Activated CD8-positive, alpha-beta memory T cell treated with anti-CD3 and anti-CD28 coated beads for 48 hours (primary cell): ENCODE results near the gene STXBP2.

Source experiments
- DNase-seq, 3 experiments: peaks; one replicate each; pipeline ENCODE4 v3.0.0-alpha.2; 2020; ENCODE audit warnings: low read depth in 2 of 3, low spot score in 2 of 3

The STXBP2 gene

GRCh38 chr19:7612282-7613274 lies 24.3 kb upstream of the STXBP2 start:
- DNase-seq: no peak

GRCh38 chr19:7614859-7615741 lies 21.8 kb upstream of the STXBP2 start:
- no peak for DNase-seq

- no peak for DNase-seq
Measured at GRCh38 chr19:7617172-7617571, 19.7 kb upstream of the STXBP2 start.

DNA sequence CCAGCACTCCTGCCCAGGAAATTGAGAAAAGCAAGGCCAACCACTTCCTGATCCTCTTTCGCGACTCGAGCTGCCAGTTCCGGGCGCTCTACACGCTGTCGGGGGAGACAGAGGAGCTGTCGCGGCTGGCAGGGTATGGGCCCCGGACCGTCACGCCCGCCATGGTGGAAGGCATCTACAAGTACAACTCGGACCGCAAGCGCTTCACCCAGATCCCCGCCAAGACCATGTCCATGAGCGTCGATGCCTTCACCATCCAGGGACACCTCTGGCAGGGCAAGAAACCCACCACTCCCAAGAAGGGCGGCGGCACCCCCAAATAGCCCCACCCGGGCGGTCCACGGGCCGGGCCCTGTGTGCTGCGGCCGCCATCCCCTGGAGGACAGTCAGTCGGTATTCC lies 19.2 kb upstream of the STXBP2 start:
- DNase-seq: no peak

- no peak for DNase-seq
Measured at GRCh38 chr19:7618348-7618747, 18.6 kb upstream of the STXBP2 start.

- DNase-seq: no peak
Measured at GRCh38 chr19:7618771-7619510, 18.0 kb upstream of the STXBP2 start.

GRCh38 chr19:7619671-7620441 lies 17.1 kb upstream of the STXBP2 start:
- DNase-seq: no peak

DNA sequence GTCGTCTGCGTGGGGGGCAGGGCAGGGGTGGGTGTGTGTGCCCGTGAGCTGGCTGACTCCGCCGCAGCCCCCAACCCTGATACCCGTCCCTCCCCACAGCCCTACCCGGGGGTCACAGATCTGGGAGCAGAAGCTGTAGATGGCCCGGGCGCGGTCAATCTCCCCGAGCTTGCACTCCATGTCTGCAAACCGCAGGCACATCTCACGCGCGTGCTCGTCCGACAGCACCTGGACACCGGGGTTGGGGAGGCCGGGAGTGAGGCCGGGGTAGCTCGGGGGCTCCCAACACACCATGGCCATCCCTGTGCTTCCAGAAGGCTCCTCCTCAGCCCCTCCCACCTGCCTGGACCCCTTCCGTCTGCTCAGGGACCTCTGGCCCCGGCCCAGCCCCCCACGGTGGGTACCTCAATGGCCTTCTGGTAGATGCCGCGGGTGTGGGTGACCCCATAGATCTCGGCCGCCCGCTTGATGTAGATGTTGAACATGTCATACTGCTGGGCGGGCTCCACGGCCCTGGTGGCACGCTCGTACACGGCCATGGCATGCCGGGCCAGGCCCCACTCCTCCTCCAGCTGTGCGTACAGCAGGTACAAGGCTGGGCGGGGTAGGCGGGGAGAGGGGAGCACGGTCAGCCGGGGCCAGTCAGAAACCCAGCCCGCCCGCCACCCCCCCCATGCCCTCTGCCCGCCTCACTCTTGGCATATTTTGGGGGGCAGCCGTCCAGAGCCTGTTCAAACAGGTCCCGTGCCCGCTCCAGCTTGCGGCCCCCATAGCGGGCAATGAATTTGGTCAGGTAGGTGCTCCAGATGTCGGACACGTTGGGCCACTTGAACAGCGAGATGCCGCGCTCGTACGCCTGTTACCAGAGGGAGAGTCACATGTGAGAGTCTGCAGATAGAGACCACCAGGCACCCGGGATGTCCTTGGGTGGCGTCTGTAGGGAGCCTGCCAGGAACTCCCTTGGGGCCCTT lies 16.2 kb upstream of the STXBP2 start:
- DNase-seq: no peak

DNA sequence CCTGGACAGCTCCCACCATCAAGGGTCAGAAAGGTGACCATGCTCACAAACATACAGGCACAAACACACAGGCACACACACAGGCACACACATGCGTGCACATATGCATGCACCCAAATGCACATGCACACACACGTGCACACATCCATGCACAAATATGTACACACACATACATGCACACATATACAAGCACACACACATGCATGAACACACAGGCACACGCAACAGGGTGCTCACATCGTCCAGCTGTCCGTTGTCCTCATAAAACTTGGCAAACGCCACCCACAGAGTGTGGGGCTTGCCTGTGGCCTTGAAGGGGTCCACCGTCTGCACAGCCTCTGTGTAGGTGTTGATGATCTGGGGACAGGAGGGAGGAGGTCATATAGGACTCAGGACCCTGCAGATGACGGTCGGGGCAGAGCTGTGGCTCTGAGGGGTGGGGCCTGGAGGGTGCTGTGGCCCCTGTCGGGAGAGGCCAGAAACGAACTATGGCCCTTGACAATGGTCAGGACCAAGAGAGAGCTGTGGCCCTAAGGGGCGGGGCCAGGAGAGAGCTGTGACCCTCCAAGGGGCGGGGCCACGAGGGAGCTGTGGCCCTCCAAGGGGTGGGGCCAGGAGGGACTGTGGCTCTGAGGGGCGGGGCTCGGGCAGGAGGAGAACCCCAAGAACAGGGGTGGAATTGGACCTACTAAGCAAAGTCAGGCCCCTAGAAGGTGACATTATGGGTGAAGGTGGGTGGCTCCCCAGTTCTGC lies 13.8 kb upstream of the STXBP2 start:
- DNase-seq: no peak

- DNase-seq: no peak
Measured at GRCh38 chr19:7623725-7624603, 12.9 kb upstream of the STXBP2 start.

DNA sequence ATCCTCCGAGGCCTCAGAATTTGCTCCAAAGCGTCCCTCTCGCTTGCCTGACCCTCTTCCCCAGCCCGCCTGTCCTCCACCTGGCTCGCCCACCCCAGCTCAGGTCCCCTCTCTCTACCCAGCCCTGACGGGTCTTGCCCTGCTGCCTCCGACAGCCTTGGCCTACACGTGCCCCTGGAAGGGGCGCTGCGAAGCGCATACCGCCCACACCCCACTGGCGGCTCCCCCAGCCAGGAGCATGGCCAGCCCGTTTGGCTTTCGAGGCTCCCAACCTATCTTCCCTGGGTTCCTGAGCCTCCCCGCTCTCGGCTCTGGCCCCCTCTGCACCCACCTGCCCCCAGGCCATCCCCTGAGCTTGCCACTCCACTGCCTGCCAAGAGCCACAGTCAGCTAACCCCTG lies 12.1 kb upstream of the STXBP2 start:
- DNase-seq: no peak

DNA sequence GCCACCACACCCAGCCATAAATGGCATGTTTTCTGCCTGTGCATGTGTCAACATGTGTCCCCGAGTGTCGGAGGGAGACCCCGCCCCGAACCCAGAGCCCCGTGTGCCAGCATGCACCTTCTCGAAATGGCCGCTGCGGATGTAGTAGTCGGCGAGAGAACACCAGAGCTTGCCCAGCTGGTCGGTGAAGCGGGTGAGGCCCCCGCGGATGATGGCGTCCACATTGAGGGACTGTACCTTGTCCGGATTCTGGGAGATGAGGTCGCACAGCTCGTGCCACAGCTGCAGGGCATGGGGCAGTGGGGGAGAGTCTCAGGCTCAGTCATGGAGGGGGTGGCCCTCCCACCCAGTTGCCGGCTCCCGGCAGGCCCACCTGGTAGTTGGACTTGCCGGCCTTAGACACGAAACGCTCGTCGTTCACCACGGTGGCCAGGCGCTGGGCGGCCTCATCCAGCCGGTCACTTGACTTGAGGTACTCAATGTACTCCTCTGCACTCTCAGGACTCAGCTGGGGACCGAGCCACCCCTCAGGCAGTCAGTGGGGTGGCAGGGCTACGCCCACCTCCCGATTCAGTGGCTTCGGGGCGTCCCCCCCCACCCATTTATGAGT lies 11.0 kb upstream of the STXBP2 start:
- no peak for DNase-seq

- DNase-seq: no peak
Measured at GRCh38 chr19:7627166-7627565, 9.7 kb upstream of the STXBP2 start.

- DNase-seq: no peak
Measured at GRCh38 chr19:7628589-7629311, 8.2 kb upstream of the STXBP2 start.

DNA sequence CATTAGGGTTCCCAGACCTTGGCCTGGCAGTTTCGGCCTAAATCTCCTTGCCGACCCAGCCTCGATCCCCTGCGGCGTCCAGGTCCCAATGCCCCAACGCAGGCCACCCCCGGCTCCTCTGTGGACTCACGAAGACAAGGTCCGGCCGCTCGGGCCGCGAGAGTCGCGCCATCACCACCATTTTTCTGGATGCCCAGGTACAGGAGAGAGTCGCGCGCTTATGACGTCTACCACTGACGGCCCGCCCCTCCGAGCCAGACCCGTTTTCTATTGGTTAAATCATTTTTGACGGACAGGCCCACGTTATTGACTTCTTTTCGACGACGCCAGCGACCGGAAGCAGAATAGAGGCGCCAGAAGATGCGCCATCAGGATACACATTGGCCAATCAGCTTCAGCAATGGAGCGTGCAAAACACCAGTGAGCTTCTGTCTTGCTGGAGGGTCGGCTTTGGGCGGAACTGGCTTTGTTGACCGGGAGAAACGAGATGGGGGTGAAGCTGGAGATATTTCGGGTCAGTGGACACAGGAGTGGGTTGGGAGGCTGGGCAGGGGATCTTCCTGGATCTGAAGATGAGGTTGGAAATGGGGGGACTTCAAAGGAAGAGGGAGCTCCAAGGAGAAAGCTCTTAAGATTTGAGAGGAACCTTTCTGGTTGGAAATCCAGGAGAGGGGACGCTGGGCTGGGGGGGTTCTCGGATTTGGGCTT lies 7.4 kb upstream of the STXBP2 start, which contains the start of the genes PET100 and XAB2:
TSS of gene PET100 (plus strand) at position 447 of the 708 bp plus-strand sequence. CDS start at position 488, 41 bp downstream.
TSS of gene XAB2 (minus strand) at position 199 of the 708 bp plus-strand sequence. CDS start at position 181, 18 bp downstream.
- DNase-seq: peak; percentile 82 to 93 (median 84)

GRCh38 chr19:7631577-7631976 lies 5.3 kb upstream of the STXBP2 start:
- no peak for DNase-seq
